Measurements from ENCODE around the gene IL18.

IL18 gene

DNA sequence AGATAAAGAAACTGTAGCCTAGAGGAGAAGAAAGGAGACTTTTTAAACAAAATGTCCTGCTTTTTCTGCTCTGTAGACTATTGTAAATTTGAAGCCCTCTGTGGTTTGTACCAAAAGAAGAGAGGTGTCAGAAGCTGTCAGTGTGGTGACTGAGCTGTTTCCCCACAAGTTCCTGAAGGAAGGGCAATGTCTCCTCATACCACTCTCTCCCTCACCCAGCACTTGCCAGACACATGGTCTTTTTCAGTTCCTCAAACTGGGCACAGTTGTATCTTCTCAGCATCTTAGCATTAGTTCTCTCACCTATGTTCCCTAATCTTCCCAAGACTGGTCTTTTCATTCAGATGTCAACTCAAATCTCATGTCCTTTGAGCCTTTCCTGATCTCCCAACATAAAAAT lies 15.7 kb upstream of the IL18 start:
- H3K9me3 ChIP-seq (replicated peaks; ENCODE audit: insufficient read depth, low read length): no peaks in the 10 kb centered on the region
- no peak overlapping the region for H3K27ac ChIP-seq (ENCODE audit: low read length)
- H2AFZ ChIP-seq (ENCODE audit: low read length): no peak overlapping the region
- no peaks in the 10 kb centered on the region for H4K20me1 ChIP-seq (ENCODE audit: insufficient read depth, low read length)
- H3K4me2 ChIP-seq (ENCODE audit: low read depth, low read length): peak overlapping the region; percentile 32; the same call in 1 of the 2 replicates
- H3K36me3 ChIP-seq (replicated peaks; ENCODE audit: insufficient read depth, low read length): no peaks in the 10 kb centered on the region
- H3K79me2 ChIP-seq (ENCODE audit: low read length): no peaks in the 10 kb centered on the region
- DNase-seq: peak; percentile 60
- no peak overlapping the region for H3K9ac ChIP-seq (ENCODE audit: low read length)
- H3K4me1 ChIP-seq (ENCODE audit: low read length): peaks cover 16% of the 10 kb centered on the region
- TF ChIP-seq EZH2phosphoT487 (IDR thresholded peaks at IDR 0.05; ENCODE audit: low read length): no peak
- no peak for TF ChIP-seq EZH2 (optimal IDR thresholded peaks at IDR 0.05; ENCODE audit: low read depth, low read length)
- no peak for TF ChIP-seq CTCF (IDR thresholded peaks at IDR 0.05; ENCODE audit: low read length)
- H3F3A ChIP-seq (ENCODE audit: insufficient read depth, low read length): 0 out of 2 replicates have a peak, but pooled peaks cover 4% of the 10 kb centered on the region
- no peaks in the 10 kb centered on the region for H3K9me2 ChIP-seq (replicated peaks; ENCODE audit: insufficient read depth, low read length)
- no peak overlapping the region for H3K4me3 ChIP-seq (ENCODE audit: low read length)
- no peaks in the 10 kb centered on the region for H3K27me3 ChIP-seq (replicated peaks; ENCODE audit: insufficient read depth, low read length)

- Histone ChIP-seq H4K20me1 (ENCODE audit: insufficient read depth, low read length) (no peaks in the 10 kb centered on the region), H3K9me2 (replicated peaks; ENCODE audit: insufficient read depth, low read length) (no peaks in the 10 kb centered on the region), H3F3A (ENCODE audit: insufficient read depth, low read length) (0 out of 2 replicates have a peak, but pooled peaks cover 4% of the 10 kb centered on the region), H3K27me3 (replicated peaks; ENCODE audit: insufficient read depth, low read length) (no peaks in the 10 kb centered on the region), H3K27ac (ENCODE audit: low read length) (no peak overlapping the region), H3K9ac (ENCODE audit: low read length) (no peak overlapping the region), H3K9me3 (replicated peaks; ENCODE audit: insufficient read depth, low read length) (no peaks in the 10 kb centered on the region), H3K4me3 (ENCODE audit: low read length) (no peak overlapping the region), H3K36me3 (replicated peaks; ENCODE audit: insufficient read depth, low read length) (no peaks in the 10 kb centered on the region), H3K79me2 (ENCODE audit: low read length) (no peaks in the 10 kb centered on the region), H3K4me1 (ENCODE audit: low read length) (peaks cover 16% of the 10 kb centered on the region), H3K4me2 (ENCODE audit: low read depth, low read length) (peak overlapping the region; percentile 32; the same call in 1 of the 2 replicates), H2AFZ (ENCODE audit: low read length) (no peak overlapping the region)
- no peak for DNase-seq
- TF ChIP-seq EZH2 (optimal IDR thresholded peaks at IDR 0.05; ENCODE audit: low read depth, low read length) (no peak), EZH2phosphoT487 (IDR thresholded peaks at IDR 0.05; ENCODE audit: low read length) (no peak), CTCF (IDR thresholded peaks at IDR 0.05; ENCODE audit: low read length) (no peak)
These were observed 15.0 kb upstream of the IL18 start for GRCh38 chr11:112178936-112179335.

- no peaks in the 10 kb centered on the region for H3K9me3 ChIP-seq (replicated peaks; ENCODE audit: insufficient read depth, low read length)
- DNase-seq: no peak
- H4K20me1 ChIP-seq (ENCODE audit: insufficient read depth, low read length): no peaks in the 10 kb centered on the region
- H3K4me2 ChIP-seq (ENCODE audit: low read depth, low read length): peak overlapping the region; percentile 32; the same call in 1 of the 2 replicates
- TF ChIP-seq EZH2 (optimal IDR thresholded peaks at IDR 0.05; ENCODE audit: low read depth, low read length) (no peak), EZH2phosphoT487 (IDR thresholded peaks at IDR 0.05; ENCODE audit: low read length) (no peak), CTCF (IDR thresholded peaks at IDR 0.05; ENCODE audit: low read length) (no peak)
- H3K9me2 ChIP-seq (replicated peaks; ENCODE audit: insufficient read depth, low read length): no peaks in the 10 kb centered on the region
- H3F3A ChIP-seq (ENCODE audit: insufficient read depth, low read length): 0 out of 2 replicates have a peak, but pooled peaks cover 4% of the 10 kb centered on the region
- no peaks in the 10 kb centered on the region for H3K27me3 ChIP-seq (replicated peaks; ENCODE audit: insufficient read depth, low read length)
- no peak overlapping the region for H3K4me3 ChIP-seq (ENCODE audit: low read length)
- peaks cover 16% of the 10 kb centered on the region for H3K4me1 ChIP-seq (ENCODE audit: low read length)
- H3K79me2 ChIP-seq (ENCODE audit: low read length): no peaks in the 10 kb centered on the region
- H3K27ac ChIP-seq (ENCODE audit: low read length): no peak overlapping the region
- no peaks in the 10 kb centered on the region for H3K36me3 ChIP-seq (replicated peaks; ENCODE audit: insufficient read depth, low read length)
- H2AFZ ChIP-seq (ENCODE audit: low read length): no peak overlapping the region
- no peak overlapping the region for H3K9ac ChIP-seq (ENCODE audit: low read length)
These were observed 14.5 kb upstream of the IL18 start for GRCh38 chr11:112178428-112178827.

Measured in MM.1S (cell line).